HG03060 (cell line): ENCODE results near the gene SRRM2.
A peak's percentile ranks its signal among the peaks of the same experiment; 100 is the strongest.

Experiments
- ATAC-seq: cut with Tn5 transposase; IDR thresholded peaks from one replicate; pipeline ENCODE4 v1.9.1; 2021; ENCODE audit warnings: low read depth, moderate number of reproducible peaks; ENCODE audit not compliant: unreplicated experiment

SRRM2 gene

DNA sequence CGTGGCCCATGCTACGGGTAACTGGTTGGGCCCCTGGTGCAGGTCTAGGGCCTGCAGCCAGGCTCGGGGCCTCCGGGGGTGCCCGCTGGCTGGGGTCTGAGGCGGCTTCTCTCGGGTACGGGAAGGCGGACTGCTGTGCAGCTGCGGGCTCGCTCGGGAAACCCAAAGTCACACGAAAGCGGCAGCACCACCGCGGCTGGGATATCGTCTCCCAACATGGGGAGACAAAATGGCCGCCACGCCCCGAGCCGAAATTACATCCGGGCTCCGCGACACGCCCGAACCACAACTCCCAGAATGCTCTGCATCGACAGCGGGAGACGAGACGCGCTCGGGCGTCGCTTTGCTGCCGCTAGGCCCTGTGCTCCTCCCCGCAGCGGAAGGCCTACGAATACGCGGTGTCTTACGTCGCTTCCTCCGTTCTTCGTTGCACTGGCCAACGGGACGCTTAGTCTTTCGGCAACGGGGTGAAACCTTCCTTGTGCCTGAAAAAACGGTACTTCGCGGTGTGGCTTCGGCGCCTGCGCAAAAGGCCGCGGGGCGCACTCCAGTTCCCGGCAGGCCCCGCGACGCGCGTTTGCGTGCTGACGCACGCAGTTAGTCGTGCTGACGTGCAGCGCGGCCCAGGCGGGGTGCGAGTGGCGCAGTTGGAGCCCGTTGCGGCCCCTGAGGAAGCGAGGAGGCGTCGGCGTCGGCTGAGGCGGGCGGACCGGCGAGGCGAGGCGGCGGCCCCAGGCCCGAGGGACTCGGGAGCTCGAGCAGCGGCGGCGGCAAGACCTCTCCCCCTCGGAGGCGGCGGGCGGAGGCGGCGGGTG is at the start of gene SRRM2:
TSS of gene SRRM2 (plus strand) at position 604 of the 815 bp plus-strand sequence. CDS start 3,727 bp downstream, outside the sequence.
- peak; percentile 62 for ATAC-seq

DNA sequence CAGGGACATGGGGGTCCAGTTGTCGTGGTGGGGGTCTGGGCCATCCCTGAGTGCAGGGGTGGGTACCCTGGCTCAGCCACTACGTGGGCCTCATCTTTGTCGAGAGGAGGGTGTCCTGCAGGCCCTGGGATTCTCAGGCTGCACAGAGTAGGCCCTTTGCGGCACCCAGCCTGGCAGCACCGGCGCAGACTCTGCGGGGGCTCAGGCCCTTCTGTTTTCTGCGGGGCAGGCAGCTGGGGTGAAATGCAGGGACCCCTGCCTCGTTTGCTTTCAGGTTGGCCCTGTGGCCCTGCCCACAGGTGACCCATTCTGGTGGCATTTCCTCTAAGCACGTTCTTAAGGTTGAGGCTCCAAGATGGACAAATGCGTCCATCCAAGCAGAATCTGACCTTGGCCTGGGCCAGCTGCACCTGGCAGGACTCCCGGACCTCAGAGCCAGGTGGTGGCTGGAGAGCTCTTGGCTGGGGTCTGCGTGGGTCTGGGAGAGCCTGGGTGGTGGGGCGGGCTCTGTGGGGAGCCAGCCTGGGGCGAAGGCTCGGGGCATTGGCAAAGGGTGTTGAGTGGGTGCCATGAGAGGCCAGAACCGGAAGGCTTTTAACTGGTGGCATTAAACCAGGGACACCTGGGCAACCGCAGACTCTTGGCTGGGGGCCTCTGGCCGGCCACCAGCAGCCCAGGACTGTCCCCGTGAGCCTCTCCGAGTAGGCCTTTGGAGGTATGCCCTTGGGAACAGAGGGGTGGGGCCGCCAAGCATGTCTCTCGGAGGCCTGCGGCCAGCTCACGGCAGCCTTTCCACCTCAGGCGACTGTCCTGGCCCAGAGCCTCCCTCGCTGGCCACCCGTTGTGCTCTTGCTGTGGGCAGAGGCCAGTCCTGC is 49.3 kb upstream of the SRRM2 start:
- no peak for ATAC-seq

DNA sequence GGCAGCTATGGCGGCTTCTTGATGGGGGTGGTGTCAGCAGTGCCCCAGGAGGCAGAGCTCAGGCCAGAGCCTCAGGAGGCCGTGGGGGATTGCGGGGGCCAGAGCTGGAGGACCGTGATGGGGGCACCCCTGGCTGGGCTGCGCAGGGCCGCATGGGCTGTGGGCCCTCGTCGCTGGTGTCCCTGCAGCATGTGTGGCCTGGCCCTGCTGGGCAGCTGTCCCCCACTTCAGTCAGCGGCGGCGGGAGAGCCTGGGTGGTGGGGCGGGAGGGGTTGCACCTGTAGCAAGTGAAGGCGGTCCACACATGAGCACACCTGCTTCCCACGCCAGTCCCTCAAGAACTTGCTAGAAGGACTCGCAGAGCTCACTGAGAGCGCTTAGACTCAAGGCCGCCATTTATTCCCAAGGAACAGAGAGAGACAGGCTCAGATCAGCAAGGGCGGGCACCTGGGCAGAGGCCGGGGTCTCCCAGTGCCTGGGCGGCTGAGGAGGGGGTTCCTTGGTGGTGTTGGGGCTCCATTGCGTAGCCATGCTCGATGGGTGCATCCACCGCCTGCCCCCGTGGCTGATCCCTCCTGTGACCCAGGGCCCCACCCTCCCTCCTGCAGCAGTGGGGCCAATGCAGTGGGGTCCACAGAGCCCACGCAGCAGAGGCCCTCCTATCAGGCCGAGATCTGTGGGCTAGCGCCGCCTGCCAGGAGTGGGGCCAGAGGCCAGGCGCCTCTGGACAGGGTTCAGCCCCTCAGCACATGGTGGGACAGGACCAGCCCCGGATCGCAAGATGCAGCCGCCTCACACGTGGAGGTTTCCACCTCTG is 48.1 kb upstream of the SRRM2 start:
- ATAC-seq, result no peak

DNA sequence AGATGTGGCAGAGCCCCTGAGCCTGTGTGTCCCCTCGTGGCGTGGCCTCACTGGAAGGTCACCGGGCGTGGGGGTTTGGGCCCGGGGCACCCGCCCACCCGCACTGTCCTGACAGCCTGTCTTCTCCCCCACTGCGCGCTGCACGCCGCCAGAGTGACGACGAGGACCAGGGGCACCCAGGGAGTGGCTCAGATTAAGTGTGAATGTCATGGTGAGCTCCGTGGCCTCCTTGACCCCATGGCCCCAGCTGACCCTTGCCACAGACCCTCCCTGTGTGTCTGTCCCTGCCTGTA is 47.5 kb upstream of the SRRM2 start:
- no peak for ATAC-seq

DNA sequence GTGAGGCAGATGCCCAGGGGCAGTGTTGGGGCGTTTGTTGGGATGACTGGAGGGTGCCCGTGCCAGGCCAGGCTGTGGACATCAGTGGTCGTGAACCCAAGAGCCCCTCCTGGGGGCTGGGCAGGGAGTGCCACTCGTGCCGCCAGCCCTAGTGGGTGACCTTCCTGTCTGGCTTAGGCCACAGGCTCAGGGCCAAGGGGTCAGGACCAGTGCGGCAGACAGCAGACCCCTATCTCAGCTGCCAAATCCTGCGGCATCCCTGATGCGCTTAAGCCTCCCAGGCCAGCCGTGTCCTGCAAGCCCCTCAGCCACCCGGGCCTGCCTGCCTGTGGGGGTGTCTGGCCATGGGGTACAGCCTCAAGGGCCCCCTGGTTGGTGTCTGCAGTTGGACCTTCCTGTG is 47.1 kb upstream of the SRRM2 start:
- no peak for ATAC-seq

DNA sequence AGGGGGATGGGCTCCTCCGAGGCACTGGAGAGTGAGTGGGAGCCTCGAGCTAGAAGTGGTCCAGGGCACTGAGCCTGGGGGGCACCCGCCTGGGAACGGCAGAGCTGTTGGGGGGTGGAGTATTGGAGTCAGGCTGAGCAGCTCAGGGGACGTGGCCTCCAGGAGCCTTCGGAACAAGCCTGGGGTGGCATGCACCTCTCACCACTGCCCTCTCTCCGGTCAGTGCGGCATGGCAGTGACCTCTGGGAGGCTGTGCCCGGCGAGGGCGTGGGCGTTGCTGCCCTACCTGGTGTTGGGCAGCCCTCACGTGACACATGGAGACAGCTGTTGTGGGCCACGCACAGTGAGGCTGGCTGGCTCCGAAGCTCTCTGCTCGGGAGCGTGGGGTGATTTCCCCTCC is 46.4 kb upstream of the SRRM2 start:
- ATAC-seq, result no peak

DNA sequence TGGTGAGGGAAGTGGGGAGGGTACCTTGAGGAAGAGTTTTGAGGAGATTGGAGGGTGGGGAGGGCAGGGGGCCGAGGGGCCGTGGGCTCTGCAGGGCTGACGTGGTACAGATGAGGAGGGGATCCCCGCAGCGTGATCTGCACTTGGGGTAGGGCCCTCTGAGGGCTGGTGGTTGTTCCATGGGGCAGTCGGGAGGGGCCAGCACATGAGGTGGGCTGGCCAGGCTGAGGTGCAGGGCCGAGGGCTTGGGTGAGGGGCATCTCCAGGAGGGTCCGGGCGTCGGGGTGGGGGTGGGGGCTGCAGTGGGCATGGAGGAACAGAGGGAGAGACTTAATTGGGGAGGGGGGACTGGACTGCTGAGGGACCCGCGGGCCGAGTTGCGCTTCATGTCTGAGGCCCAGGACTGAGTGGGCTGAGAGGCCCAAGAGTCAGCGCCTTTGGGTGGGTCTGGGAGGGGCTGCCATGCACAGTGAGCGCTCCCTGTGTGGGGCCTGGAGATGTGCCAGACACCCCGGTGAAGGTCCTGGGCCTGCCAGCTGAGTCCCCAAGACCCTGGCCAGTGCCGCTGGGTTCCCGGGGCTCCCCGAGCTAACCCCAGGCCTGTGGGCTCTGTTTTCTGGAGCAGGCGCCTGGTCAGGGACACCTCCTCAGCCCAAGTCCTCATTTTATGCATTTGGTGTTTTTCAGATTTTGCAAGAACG is 45.7 kb upstream of the SRRM2 start:
- ATAC-seq, result no peak

DNA sequence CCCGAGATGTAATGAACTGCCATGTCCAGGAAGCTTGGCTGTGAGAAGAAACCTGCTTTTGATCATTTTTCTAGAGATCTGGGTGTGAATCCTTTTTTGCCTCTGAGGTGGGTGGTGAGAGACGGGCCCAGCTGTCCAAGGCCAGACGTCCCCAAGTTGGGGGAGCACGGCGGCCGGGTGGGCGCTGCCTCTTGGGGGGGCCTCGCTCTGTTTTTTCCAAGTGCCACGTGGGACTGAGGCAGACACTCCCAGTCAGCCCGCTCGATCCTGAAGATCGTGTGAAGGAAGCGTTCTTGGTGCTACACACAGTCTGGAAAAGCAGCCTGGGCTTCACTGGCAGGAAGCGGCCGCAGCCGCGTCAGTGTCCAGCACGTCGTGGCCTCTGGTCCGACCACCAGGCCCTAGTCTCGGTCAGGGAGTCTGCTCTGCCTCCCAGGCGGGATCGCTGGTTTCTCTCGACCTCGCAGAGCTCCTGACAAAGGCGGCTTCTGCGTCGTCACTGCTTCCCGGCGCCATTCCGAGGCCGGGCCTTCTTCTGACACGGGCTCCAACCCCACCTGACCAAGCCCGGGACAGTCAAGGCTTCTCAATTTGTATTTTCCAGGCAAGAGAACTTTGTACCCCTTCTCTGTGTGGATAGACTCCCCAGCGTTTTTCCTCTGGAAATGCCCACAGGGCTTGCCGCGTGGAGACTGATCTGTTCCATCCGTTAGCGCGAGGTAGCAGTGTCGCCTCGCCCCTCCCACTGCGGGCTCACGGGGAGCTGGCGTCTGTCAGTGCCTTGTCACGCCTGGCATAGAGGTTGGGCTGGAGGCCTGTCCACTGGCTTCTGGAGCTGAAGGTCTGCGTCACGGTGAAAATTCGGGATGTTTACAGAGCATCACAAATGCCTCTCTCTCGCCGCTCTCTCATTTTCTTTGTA is 44.8 kb upstream of the SRRM2 start:
- no peak for ATAC-seq

DNA sequence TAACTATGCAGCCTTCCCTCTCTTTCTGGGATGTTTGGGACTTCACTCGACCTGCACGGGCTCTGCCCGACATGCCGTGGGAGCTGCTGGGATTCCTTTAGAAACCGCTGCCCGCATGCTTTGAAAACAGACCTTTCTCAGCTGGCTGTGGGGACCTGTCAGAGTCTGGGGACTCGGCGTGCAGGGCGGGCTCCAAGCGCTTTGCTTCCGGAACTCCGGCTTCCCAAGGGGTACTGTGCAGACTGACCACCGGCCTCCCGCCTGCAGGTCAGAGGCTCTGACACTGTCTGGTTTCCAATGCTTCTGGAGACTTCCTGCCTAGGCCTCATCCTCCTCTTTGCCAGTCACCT is 44.2 kb upstream of the SRRM2 start:
- ATAC-seq, result no peak

DNA sequence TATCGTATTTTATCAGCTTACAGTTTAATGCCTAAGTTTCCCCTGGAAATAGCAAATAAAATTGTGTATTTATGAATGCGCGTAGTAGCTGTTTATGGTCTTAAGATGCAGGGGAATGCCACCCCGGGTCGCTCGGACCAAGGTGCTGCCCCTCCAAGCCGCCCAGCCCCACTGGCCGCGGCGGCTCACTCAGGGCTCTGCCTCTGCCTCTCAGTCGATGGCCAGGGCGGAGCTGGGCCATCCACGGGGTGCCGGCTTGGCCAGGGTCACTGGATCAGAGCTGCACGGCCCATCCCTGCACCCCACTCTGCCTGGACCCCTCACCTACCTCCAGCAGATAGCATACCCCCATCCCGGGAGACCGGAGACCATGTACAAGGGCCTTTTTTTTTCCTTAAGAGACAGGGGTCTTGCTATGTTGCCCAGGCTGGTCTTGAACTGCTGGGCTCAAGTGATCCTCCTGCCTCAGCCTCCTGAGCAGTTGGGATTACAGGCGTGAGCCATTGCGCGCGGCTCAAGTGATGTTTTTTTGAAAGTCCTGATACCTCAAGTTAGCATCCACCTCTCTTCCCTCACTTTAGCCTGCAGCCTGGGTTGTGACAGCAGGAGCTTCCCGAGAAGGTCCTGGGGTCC is 43.4 kb upstream of the SRRM2 start:
- ATAC-seq, result no peak

DNA sequence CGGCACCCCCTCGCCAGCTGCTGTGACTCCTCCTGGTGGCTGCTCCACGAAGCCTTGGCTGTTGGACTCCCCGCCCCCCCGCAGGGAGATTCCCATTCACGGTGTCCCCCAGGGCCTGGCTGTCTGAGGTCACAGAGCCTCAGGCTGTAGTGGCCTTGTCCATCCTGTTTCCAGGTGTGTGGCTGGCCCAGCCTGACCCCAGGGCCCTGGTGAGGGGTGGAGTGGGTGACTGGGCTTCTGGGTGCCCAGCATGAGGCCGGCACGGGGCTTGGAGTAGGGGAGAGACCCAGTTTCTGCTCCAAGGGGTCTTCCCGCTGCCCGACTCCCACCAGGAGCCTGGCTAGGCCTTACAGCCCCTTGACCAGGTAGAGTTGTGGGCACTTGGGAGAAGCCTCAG is 42.9 kb upstream of the SRRM2 start:
- no peak for ATAC-seq

DNA sequence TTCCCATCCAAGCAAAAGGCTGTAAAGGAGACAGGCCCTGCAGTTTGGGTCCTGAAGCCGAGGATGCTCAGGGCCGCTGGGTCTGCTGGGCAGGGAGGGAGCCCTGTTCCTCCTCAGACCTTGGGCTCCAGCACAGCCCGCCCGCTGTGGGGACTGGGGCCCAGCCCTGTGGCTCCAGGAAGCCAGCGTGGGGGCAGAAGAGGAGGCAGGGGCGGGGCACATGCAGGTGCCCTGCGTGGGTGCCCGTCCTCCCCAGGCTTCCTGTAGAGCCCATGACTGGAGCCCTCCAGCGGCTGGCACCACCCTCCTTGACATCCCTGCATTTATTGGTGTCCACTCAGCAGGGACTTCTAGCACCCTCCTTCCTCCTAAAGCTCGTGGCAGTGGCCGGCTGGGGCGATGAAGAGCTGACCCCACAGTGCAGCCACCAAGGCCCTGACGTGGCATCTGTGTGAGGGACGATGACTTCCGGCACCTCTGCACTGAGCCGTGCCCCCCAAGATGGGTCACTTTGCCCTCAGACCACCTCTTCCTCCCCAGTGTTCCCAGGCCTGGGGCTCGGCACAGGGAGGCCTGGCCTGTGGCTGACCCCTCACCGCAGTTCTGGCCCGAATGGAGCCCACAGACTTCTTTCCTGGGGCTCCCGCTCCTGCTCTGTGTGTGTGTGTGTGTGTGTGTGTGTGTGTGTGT is 42.3 kb upstream of the SRRM2 start:
- no peak for ATAC-seq

DNA sequence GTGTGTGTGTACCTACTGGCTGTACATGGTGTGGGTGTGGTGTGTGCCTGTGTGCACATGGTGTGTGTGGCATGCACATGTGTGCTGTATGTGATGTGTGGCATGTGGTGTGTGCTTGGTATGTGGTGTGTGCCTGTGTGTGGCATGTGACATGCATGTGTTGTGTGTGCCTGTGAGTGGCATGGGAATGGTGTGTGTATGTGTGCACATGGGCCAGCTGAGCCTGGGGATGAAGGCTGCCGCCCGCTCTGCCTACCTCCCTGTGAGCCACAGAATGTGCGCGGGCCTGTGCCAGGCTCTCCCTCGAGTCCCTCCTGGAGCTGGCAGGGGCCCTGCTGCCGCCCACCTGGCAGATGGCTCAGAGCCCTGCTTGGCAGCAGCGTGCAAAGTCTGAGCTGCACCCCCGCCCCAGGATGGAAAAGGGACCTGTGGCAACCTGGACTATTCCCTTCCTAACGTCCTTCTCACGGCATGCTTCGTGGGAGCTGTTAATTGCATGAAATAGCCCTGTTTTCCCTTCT is 41.7 kb upstream of the SRRM2 start:
- no peak for ATAC-seq

DNA sequence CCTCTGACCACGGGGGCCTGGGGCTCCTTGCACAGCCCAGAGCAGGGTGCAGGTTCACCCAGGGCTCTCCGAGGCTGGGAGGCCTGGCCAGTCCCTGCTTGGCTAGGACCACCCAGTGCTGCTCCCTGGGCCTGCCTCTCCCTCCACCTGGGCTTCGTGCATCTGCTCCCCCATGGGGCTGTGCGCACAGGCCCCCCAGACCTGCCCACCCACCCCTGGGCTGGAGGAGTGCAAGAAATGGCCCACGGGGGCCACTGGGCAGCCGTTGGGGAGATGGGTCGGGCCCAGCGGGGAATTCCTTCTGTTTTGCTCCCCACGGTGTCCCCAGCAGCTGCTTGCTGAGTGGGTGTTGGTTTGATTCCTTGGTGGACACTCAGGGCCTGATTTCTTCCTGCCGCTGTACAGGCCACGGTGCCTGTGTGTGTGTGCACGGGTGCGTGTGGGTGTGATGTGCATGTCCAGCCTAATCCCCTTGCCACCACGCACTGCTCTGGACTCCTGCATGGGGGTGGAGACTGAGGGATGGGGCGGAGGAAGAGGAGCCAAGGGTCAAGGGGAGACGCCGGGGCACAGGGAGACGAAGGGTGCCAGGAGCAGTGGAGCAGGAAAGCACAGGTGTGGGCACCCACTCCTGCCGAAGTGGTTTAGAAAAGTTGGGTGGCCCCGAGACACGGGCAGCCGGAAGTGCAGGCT is 40.9 kb upstream of the SRRM2 start:
- ATAC-seq, result no peak

DNA sequence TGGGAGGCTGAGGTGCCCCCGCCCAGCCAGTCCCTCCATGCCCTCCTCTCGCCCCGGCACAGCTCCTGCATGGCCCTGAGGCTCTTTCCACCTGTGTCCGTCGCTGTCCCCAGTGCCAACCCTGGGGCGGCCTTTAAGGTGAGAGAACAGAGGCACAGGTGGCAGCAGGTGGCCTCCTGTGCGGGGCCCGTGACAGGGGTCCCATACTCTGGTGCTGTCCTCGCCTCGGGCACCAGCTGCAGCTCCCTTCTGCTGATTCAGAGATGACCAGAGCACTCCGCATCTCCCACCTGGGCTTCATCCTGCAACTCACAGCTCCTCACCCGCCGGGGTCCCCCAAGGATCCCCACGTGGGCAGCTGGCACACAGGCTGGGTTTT is 40.4 kb upstream of the SRRM2 start:
- no peak for ATAC-seq

DNA sequence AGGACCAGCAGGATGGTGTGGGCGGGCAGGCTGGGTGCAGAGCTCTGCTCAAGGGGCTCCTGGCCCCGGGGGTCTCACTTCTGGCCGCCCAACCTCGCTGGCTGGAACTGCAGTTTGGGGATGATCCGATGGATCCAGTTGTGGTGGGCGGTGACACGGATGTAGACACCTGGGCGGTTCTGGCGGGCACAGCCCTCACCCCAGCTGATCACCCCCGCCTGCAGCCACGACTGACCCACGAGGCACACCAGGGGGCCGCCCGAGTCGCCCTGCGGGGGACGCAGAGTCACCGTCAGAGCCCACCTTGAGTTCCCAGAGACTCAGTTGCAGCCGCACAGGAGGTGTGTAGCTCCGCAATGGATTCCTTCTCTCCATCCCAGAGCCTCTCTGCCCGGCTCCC is 39.9 kb upstream of the SRRM2 start:
- ATAC-seq, result no peak

DNA sequence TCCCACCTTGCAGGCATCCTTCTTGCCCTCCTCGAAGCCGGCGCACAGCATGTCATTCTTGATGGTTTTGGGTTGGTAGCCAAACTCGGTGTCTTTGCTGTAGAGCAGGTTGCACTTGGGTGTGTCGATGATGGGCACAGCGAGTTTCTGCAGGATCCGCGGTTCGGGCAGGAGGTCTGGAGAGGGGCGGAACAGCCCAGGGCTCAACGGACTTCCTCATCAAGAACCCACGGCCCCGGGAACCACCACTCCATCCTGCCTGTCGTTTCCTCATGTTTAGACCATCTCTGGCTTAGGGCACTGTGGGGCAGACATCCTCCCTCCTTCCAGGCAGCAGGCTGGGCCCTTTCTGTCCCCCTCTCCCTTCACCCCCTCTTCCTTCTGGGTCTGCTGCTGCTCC is 38.9 kb upstream of the SRRM2 start:
- ATAC-seq, result no peak
